OCI-LY7 (cell line): Measurements from ENCODE around the gene SPATA13.

Experiments used
- EZH2phosphoT487 ChIP-seq: fragments of 200-600 bp; sonication (generic); IDR thresholded peaks from 2 replicates; pipeline ENCODE4 v1.6.1; 2018; ENCODE audit warnings: low read depth, borderline replicate concordance, mild to moderate bottlenecking, mixed run types, antibody characterized with exemption, low read length, moderate library complexity, mixed read lengths
- TF ChIP-seq, protein P1 (sequence below): fragments of 200-600 bp; sonication (generic); conservative IDR thresholded peaks from 2 replicates; pipeline ENCODE4 v1.5.1; 2014; ENCODE audit warnings: mild to moderate bottlenecking, antibody characterized with exemption, low read length, moderate library complexity, mixed read lengths

- TF ChIP-seq, protein P1, sequence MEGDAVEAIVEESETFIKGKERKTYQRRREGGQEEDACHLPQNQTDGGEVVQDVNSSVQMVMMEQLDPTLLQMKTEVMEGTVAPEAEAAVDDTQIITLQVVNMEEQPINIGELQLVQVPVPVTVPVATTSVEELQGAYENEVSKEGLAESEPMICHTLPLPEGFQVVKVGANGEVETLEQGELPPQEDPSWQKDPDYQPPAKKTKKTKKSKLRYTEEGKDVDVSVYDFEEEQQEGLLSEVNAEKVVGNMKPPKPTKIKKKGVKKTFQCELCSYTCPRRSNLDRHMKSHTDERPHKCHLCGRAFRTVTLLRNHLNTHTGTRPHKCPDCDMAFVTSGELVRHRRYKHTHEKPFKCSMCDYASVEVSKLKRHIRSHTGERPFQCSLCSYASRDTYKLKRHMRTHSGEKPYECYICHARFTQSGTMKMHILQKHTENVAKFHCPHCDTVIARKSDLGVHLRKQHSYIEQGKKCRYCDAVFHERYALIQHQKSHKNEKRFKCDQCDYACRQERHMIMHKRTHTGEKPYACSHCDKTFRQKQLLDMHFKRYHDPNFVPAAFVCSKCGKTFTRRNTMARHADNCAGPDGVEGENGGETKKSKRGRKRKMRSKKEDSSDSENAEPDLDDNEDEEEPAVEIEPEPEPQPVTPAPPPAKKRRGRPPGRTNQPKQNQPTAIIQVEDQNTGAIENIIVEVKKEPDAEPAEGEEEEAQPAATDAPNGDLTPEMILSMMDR, result no peak
- TF ChIP-seq EZH2phosphoT487, result no peak
Observed at GRCh38 chr13:24195626-24196025, 35.1 kb downstream of the SPATA13 start.
